HCT116 (cell line): ENCODE data around the gene NALCN. TPM values are rescaled to one million over a fixed set of nuclear protein-coding genes. Genes with fewer than 3 reads are reported as not detected.

Experiments
- ATAC-seq: fragments of 200-7000 bp; cut with Tn5 transposase; 2 replicates; pipeline ENCODE4 v1.9.1; 2020; ENCODE audit warnings: mild to moderate bottlenecking, moderate library complexity
- BruUV-seq: library from RNA; stranded (reverse); fragments of 400-500 nt; replicated peaks from 2 replicates; lab custom pipeline; 2021; lab: Mats Ljungman, UMichigan
- CTCF ChIA-PET: fragments of 300-600 bp; sonication (Branson Sonifier 250); formaldehyde crosslinking; loops from one replicate; lab custom pipeline; 2021; ENCODE audit warnings: antibody characterized with exemption; lab: Charles Lee
- POLR2A ChIA-PET: fragments of 300-600, 350-600 bp; sonication (Branson Sonifier 250); formaldehyde crosslinking; loops from one replicate; lab custom pipeline; 2021; ENCODE audit warnings: antibody characterized with exemption; lab: Charles Lee
- RAD21 ChIA-PET, 2 experiments: fragments of 300-600 bp; sonication (Branson Sonifier 250); formaldehyde crosslinking; loops; one replicate each; lab custom pipeline; 2023; ENCODE audit warnings: low total read pairs in 2 of 2; ENCODE audit not compliant: uncharacterized antibody in 2 of 2, unreplicated experiment in 2 of 2, low non-redundant PET in 1 of 2; lab: Charles Lee
- DNase-seq: peaks from one replicate; pipeline ENCODE4 v3.0.0-alpha.2; 2010; ENCODE audit warnings: low read depth, low spot score
- H2AFZ ChIP-seq: fragments of 200-600 bp; shearing (Covaris generic), sonication (generic); 2 replicates; pipeline ENCODE4 v1.6.1; 2017; ENCODE audit warnings: low read depth, mixed run types, mixed read lengths, antibody characterized with exemption, low read length; ENCODE audit not compliant: poor library complexity, severe bottlenecking
- H3K27ac ChIP-seq: 2 replicates; pipeline ENCODE4 v1.5.1; 2012; ENCODE audit warnings: low read depth, low read length
- H3K27me3 ChIP-seq: fragments of 200-600 bp; sonication (generic); 2 replicates; pipeline ENCODE4 v1.6.1; 2016; ENCODE audit warnings: mixed run types, low read length, mixed read lengths; ENCODE audit not compliant: insufficient read depth
- H3K36me3 ChIP-seq, 2 experiments: fragments of 200-500 bp in 1 of 2; fragments of 200-600 bp in 1 of 2; sonication (Bioruptor generic) in 1 of 2; sonication (generic) in 1 of 2; 2 replicates each; pipeline versions ENCODE4 v1.5.1 to v1.6.1; 2014 to 2016; ENCODE audit warnings: low read length in 2 of 2, inconsistent platforms in 1 of 2, mixed read lengths in 1 of 2, mixed run types in 1 of 2; ENCODE audit not compliant: insufficient read depth in 2 of 2, control insufficient read depth in 1 of 2
- H3K4me1 ChIP-seq, 2 experiments: fragments of 200-600 bp in 1 of 2; sonication (generic) in 1 of 2; 2 replicates each; pipeline versions ENCODE4 v1.5.1 to v1.6.1; 2012 to 2017; ENCODE audit warnings: low read length in 2 of 2, inconsistent platforms in 1 of 2, mild to moderate bottlenecking in 1 of 2, mixed read lengths in 1 of 2, mixed run types in 1 of 2, moderate library complexity in 1 of 2; ENCODE audit not compliant: insufficient read depth in 2 of 2, control insufficient read depth in 1 of 2
- H3K4me2 ChIP-seq: fragments of 200-600 bp; sonication (generic); 2 replicates; pipeline ENCODE4 v1.6.1; 2017; ENCODE audit warnings: mixed run types, low read length, mixed read lengths
- H3K4me3 ChIP-seq, 2 experiments: fragments of 200-600 bp in 1 of 2; sonication (generic) in 1 of 2; replicated peaks in 1 of 2; 2 replicates each; pipeline ENCODE4 v1.5.1; 2011 to 2016; ENCODE audit warnings: low read length in 2 of 2, control low read depth in 1 of 2, low read depth in 1 of 2, mild to moderate bottlenecking in 1 of 2, mixed read lengths in 1 of 2, mixed run types in 1 of 2
- H3K79me2 ChIP-seq: fragments of 200-600 bp; sonication (generic); 2 replicates; pipeline ENCODE4 v1.6.1; 2017; ENCODE audit warnings: mild to moderate bottlenecking, mixed run types, low read length, moderate library complexity, mixed read lengths; ENCODE audit not compliant: insufficient read depth
- H3K9ac ChIP-seq: fragments of 200-600 bp; sonication (generic); 2 replicates; pipeline ENCODE4 v1.6.1; 2016; ENCODE audit warnings: low read length, mixed read lengths
- H3K9me2 ChIP-seq: fragments of 200-600 bp; sonication (generic), shearing (Covaris generic); 2 replicates; pipeline ENCODE4 v1.6.1; 2017; ENCODE audit warnings: mixed run types, mild to moderate bottlenecking, moderate library complexity; ENCODE audit not compliant: insufficient read depth
- H3K9me3 ChIP-seq, 2 experiments: fragments of 200-500 bp in 1 of 2; fragments of 200-600 bp in 1 of 2; sonication (Bioruptor generic) in 1 of 2; sonication (generic) in 1 of 2; 2 replicates each; pipeline ENCODE4 v1.6.1; 2014 to 2017; ENCODE audit warnings: low read length in 2 of 2, mixed read lengths in 2 of 2, inconsistent platforms in 1 of 2, low read depth in 1 of 2, mild to moderate bottlenecking in 1 of 2, mixed run types in 1 of 2, moderate library complexity in 1 of 2; ENCODE audit not compliant: control insufficient read depth in 1 of 2, insufficient read depth in 1 of 2
- H4K20me1 ChIP-seq: fragments of 200-600 bp; sonication (generic), shearing (Covaris generic); 2 replicates; pipeline ENCODE4 v1.6.1; 2017; ENCODE audit warnings: mixed run types, mild to moderate bottlenecking, moderate library complexity; ENCODE audit not compliant: insufficient read depth
- CBX3 ChIP-seq: IDR thresholded peaks from 2 replicates; pipeline ENCODE4 v1.6.1; 2012; ENCODE audit warnings: low read depth
- ELF1 ChIP-seq: IDR thresholded peaks from 2 replicates; pipeline ENCODE4 v1.6.1; 2012; ENCODE audit warnings: low read depth, borderline replicate concordance
- EZH2 ChIP-seq: fragments of 200-600 bp; sonication (generic); IDR thresholded peaks from 2 replicates; pipeline ENCODE4 v1.6.1; 2017; ENCODE audit warnings: antibody characterized with exemption, mixed run types
- FOSL1 ChIP-seq: IDR thresholded peaks from 2 replicates; pipeline ENCODE4 v1.6.1; 2012; ENCODE audit warnings: low read depth
- POLR2A ChIP-seq: IDR thresholded peaks from 2 replicates; pipeline ENCODE4 v1.7.0; 2011; ENCODE audit warnings: borderline replicate concordance; ENCODE audit not compliant: insufficient read depth, insufficient read length; ENCODE audit errors: extremely low read depth
- POLR2AphosphoS5 ChIP-seq: IDR thresholded peaks from 2 replicates; pipeline ENCODE4 v1.6.1; 2011; ENCODE audit warnings: mild to moderate bottlenecking, low read depth, low read length, moderate library complexity
- RAD21 ChIP-seq: IDR thresholded peaks from 2 replicates; pipeline ENCODE4 v1.6.1; 2012; ENCODE audit warnings: low read depth, mild to moderate bottlenecking
- SIN3A ChIP-seq: IDR thresholded peaks from 2 replicates; pipeline ENCODE4 v1.6.1; 2012; ENCODE audit warnings: low read depth
- YY1 ChIP-seq: IDR thresholded peaks from 2 replicates; pipeline ENCODE4 v1.6.1; 2011; ENCODE audit warnings: low read length, low read depth, moderate library complexity, mild to moderate bottlenecking; ENCODE audit not compliant: insufficient replicate concordance; ENCODE audit errors: extremely low read depth
- ZFX ChIP-seq: fragments of 450-650 bp; IDR thresholded peaks from 2 replicates; pipeline ENCODE4 v1.6.1; 2017
- intact Hi-C: fragments of 100-400 bp; cut with micrococcal nuclease; formaldehyde crosslinking; loops from 2 replicates; pipeline ENCODE4 v1.10.0; 2022
- total RNA-seq: library from RNA; stranded (reverse); gene quantifications from one replicate; pipeline ENCODE4 v1.2.1, GENCODE V29; 2021; ENCODE audit not compliant: unreplicated experiment
- TF ChIP-seq, protein P1 (sequence below): IDR thresholded peaks from 2 replicates; pipeline ENCODE4 v1.6.1; 2011; ENCODE audit warnings: mild to moderate bottlenecking, low read length, moderate library complexity; ENCODE audit not compliant: insufficient replicate concordance; ENCODE audit errors: extremely low read depth
- TF ChIP-seq, protein P2 (sequence below): IDR thresholded peaks from 2 replicates; pipeline ENCODE4 v1.6.1; 2012
- TF ChIP-seq, protein P3 (sequence below), 3 experiments: fragments of 200-600 bp in 1 of 3; sonication (generic) in 1 of 3; IDR thresholded peaks in 2 of 3; conservative IDR thresholded peaks in 1 of 3; 2 replicates each; pipeline ENCODE4 v1.5.1; 2012 to 2017; ENCODE audit warnings: low read depth in 2 of 3, low read length in 2 of 3, antibody characterized with exemption in 1 of 3, borderline replicate concordance in 1 of 3, control low read depth in 1 of 3, mild to moderate bottlenecking in 1 of 3, mixed read lengths in 1 of 3, mixed run types in 1 of 3, moderate library complexity in 1 of 3; ENCODE audit not compliant: insufficient read depth in 1 of 3
- TF ChIP-seq, protein P4 (sequence below): IDR thresholded peaks from 2 replicates; pipeline ENCODE4 v1.6.1; 2012; ENCODE audit warnings: low read depth
- TF ChIP-seq, protein P5 (sequence below): IDR thresholded peaks from 2 replicates; pipeline ENCODE4 v1.6.1; 2012

NALCN gene
- total RNA-seq, 1 experiment from 2014 or later, result not detected

DNA sequence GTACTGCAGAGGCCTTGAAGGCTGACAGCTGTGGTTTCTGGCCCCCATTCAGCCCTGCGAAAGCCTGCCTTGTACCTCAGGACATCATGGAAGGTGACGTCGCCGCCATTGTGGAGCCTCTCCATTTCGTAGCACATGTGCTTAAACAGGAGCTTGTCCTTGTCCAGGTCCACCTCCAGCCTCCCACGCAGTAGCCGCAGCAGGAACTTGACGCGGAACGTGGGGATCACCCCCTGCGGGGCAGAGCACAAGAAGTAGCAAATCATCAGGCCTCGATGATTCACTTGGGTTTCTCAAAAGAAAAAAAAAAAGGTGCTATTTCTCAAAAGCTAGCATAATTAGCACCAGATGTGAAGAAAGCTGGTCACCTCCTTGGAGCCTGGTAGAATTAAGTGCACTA is 351.0 kb downstream of the NALCN start (continued):
- TF ChIP-seq, protein P1, sequence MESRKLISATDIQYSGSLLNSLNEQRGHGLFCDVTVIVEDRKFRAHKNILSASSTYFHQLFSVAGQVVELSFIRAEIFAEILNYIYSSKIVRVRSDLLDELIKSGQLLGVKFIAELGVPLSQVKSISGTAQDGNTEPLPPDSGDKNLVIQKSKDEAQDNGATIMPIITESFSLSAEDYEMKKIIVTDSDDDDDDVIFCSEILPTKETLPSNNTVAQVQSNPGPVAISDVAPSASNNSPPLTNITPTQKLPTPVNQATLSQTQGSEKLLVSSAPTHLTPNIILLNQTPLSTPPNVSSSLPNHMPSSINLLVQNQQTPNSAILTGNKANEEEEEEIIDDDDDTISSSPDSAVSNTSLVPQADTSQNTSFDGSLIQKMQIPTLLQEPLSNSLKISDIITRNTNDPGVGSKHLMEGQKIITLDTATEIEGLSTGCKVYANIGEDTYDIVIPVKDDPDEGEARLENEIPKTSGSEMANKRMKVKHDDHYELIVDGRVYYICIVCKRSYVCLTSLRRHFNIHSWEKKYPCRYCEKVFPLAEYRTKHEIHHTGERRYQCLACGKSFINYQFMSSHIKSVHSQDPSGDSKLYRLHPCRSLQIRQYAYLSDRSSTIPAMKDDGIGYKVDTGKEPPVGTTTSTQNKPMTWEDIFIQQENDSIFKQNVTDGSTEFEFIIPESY, result no peak
- TF ChIP-seq RAD21 (no peak), POLR2A (no peak)

DNA sequence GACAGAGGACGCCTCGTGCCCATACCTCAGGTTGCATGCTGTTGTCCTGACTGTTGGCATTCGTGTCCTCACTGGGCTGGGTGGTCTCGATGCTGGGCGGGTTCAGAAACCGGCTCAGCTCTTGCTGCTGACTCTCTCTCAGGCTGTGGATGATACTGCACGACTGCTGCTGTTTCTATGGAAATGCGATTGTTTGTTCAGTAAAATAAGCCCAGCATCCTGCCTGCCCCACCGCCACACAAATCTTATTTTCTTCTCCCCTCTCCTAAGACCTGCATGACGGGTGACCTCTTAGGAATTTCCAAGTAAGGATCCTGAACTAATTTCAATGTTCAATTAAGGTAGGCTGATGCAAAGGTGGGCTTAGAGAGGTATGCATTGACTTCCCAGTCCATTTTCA is 356.5 kb downstream of the NALCN start:
- no peak overlapping the region for H3K4me2 ChIP-seq
- BruUV-seq, result no TSS peak
- no peaks in the 10 kb centered on the region for H3K79me2 ChIP-seq
- CTCF ChIA-PET, result no interaction called here
- no peak overlapping the region for H2AFZ ChIP-seq
- DNase-seq (no peak), ATAC-seq (no peak)
- no peaks in the 10 kb centered on the region for H3K9me3 ChIP-seq
- RAD21 ChIA-PET, result no interaction called here
- no peak overlapping the region for H3K9ac ChIP-seq
- intact Hi-C loops, result no loop called here
- no peaks in the 10 kb centered on the region for H3K9me2 ChIP-seq
- H3K27me3 ChIP-seq, result peaks cover 6% of the 10 kb centered on the region
- H3K36me3 ChIP-seq, result no peaks in the 10 kb centered on the region
- no peaks in the 10 kb centered on the region for H4K20me1 ChIP-seq
- POLR2A ChIA-PET, result no interaction called here
- no peaks in the 10 kb centered on the region for H3K4me1 ChIP-seq
- H3K4me3 ChIP-seq, result no peak overlapping the region
- no peak overlapping the region for H3K27ac ChIP-seq
- TF ChIP-seq, protein P2, sequence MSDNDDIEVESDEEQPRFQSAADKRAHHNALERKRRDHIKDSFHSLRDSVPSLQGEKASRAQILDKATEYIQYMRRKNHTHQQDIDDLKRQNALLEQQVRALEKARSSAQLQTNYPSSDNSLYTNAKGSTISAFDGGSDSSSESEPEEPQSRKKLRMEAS, result no peak
- TF ChIP-seq, protein P3, sequence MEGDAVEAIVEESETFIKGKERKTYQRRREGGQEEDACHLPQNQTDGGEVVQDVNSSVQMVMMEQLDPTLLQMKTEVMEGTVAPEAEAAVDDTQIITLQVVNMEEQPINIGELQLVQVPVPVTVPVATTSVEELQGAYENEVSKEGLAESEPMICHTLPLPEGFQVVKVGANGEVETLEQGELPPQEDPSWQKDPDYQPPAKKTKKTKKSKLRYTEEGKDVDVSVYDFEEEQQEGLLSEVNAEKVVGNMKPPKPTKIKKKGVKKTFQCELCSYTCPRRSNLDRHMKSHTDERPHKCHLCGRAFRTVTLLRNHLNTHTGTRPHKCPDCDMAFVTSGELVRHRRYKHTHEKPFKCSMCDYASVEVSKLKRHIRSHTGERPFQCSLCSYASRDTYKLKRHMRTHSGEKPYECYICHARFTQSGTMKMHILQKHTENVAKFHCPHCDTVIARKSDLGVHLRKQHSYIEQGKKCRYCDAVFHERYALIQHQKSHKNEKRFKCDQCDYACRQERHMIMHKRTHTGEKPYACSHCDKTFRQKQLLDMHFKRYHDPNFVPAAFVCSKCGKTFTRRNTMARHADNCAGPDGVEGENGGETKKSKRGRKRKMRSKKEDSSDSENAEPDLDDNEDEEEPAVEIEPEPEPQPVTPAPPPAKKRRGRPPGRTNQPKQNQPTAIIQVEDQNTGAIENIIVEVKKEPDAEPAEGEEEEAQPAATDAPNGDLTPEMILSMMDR (IDR thresholded peaks at IDR 0.05 in 2 of 3, conservative IDR thresholded peaks at IDR 0.05 in 1 of 3; ENCODE audit: borderline replicate concordance in 1 of 3, insufficient read depth in 1 of 3, low read depth in 2 of 3, low read length in 2 of 3), result no peak
- no peak for TF ChIP-seq ELF1
- no peak for TF ChIP-seq YY1
- TF ChIP-seq, protein P4, sequence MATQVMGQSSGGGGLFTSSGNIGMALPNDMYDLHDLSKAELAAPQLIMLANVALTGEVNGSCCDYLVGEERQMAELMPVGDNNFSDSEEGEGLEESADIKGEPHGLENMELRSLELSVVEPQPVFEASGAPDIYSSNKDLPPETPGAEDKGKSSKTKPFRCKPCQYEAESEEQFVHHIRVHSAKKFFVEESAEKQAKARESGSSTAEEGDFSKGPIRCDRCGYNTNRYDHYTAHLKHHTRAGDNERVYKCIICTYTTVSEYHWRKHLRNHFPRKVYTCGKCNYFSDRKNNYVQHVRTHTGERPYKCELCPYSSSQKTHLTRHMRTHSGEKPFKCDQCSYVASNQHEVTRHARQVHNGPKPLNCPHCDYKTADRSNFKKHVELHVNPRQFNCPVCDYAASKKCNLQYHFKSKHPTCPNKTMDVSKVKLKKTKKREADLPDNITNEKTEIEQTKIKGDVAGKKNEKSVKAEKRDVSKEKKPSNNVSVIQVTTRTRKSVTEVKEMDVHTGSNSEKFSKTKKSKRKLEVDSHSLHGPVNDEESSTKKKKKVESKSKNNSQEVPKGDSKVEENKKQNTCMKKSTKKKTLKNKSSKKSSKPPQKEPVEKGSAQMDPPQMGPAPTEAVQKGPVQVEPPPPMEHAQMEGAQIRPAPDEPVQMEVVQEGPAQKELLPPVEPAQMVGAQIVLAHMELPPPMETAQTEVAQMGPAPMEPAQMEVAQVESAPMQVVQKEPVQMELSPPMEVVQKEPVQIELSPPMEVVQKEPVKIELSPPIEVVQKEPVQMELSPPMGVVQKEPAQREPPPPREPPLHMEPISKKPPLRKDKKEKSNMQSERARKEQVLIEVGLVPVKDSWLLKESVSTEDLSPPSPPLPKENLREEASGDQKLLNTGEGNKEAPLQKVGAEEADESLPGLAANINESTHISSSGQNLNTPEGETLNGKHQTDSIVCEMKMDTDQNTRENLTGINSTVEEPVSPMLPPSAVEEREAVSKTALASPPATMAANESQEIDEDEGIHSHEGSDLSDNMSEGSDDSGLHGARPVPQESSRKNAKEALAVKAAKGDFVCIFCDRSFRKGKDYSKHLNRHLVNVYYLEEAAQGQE, result no peak
- no peak for TF ChIP-seq ZFX
- TF ChIP-seq, protein P5, sequence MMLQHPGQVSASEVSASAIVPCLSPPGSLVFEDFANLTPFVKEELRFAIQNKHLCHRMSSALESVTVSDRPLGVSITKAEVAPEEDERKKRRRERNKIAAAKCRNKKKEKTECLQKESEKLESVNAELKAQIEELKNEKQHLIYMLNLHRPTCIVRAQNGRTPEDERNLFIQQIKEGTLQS, result no peak
- TF ChIP-seq EZH2, result no peak
- TF ChIP-seq, protein P1, result no peak
- TF ChIP-seq SIN3A, result no peak
- no peak for TF ChIP-seq FOSL1
- TF ChIP-seq POLR2A, result no peak
- TF ChIP-seq POLR2AphosphoS5, result no peak
- TF ChIP-seq CBX3, result no peak
